DMS153 (cell line): ENCODE data around the gene PDGFB.
A peak's percentile ranks its signal among the peaks of the same experiment; 100 is the strongest.

ENCODE experiments used
- DNase-seq: peaks from one replicate; lab custom pipeline; 2025; lab: John Stamatoyannopoulos, UW

The PDGFB gene

GRCh38 chr22:39254122-39254521 is 9.3 kb upstream of the PDGFB start:
- DNase-seq: no peak

DNA sequence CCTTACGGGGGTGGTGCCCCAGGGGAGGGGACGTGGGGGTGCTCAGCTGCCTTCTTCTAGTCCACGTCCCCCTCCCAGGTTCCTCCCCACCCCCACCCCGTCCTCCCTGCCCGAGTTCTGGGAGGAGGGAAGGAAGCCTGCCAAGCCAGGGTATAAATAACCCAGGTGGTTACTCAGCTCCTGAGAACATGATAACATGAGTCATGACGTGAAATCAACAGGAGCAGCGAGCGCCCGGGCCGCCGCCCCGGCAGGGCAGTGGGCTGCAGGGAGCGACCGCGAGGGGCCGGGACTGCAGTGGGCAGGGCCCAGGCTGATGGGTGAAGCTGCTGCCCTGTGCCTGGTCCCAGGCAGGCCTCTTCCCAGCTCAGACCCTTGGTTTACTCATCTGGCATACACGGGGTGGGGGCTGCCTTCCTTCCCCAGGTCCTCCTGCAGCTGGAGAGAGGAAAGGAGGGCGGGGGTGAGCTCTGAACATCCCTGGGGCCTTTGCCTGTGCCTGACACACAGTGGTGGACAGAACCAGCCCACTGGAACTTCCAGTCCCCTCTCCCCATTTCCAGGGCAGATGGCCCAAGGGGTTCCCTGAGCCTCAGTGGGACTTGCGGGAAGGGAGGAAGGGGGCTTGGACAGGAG is 8.8 kb upstream of the PDGFB start:
- peak; percentile 70 for DNase-seq

- DNase-seq: no peak
These were observed 8.0 kb upstream of the PDGFB start for GRCh38 chr22:39252461-39253434.

- DNase-seq: no peak
These were observed 7.1 kb upstream of the PDGFB start for GRCh38 chr22:39251762-39252460.

- DNase-seq: no peak
These were observed 6.1 kb upstream of the PDGFB start for GRCh38 chr22:39250838-39251237.

GRCh38 chr22:39250131-39250530 is 5.3 kb upstream of the PDGFB start:
- no peak for DNase-seq

GRCh38 chr22:39249086-39249704 is 4.4 kb upstream of the PDGFB start:
- DNase-seq: no peak

GRCh38 chr22:39248254-39248653 is 3.5 kb upstream of the PDGFB start:
- DNase-seq: no peak

DNA sequence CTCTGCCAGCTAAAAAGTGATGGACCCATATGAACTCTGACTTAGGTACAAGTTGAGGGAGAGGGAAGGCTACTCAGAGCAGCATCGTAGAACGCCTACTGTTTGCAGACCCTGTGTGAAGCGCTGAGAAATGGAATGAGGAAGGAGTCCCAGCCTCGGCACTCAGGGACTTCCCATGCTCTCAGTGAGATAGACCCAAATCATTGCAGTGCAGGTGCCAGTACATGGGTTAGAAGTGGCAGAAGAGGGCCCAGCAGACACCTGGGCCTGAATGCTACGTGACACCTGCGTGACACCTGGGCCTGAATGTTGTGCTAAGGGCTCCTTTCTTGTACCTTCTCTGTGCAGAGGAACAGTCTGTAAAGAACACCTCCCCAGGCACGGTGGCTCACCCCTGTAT is 2.6 kb upstream of the PDGFB start:
- no peak for DNase-seq

DNA sequence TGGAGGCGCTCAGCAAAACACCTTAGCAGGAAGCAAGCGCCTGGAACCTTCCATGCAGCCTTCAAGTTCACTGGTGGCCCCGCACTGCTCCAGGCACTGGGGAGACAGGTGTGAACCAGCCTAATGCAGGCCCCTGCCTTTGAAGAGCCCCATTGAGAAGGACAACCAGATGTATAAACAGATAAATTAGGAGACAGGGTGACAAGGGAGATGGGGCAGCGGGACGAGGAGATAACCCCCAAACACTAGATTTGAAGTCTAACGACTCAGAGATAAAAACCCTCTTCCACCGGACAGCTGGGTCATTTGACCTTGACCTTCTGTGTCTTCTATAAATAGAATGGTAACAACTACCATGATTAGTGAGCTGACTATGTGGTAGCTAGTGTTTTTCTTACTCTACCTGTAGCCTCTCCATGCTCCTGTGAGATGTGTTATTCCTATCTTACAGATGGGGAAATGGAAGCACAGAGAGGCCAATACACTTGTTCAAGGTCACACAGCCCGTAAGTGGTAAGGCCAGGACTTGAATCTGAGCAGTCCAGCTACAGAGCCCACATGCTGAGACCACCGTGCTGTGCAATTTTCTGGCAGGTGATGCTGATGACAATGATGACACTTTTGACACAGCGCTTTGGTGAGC is 2.0 kb upstream of the PDGFB start:
- DNase-seq: no peak

DNA sequence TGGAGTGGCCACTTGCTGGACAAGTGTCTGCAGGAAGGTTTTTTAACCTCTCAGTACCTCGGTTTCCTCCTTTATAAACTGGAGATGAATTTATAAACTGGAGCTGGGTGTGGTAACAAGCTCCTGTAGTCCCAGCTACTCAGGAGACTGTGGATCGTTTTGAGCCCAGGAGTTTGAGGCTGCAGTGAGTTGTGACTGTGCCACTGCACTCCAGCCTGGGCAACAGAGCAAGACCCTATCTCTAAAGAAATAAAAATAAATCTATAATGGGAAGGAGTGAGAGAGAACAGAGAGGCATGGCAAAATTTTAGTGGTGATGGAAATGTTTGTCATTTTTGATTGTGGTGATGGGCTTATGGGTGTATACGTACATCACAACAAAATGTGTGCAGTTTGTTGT is 1.4 kb upstream of the PDGFB start:
- DNase-seq: no peak

DNA sequence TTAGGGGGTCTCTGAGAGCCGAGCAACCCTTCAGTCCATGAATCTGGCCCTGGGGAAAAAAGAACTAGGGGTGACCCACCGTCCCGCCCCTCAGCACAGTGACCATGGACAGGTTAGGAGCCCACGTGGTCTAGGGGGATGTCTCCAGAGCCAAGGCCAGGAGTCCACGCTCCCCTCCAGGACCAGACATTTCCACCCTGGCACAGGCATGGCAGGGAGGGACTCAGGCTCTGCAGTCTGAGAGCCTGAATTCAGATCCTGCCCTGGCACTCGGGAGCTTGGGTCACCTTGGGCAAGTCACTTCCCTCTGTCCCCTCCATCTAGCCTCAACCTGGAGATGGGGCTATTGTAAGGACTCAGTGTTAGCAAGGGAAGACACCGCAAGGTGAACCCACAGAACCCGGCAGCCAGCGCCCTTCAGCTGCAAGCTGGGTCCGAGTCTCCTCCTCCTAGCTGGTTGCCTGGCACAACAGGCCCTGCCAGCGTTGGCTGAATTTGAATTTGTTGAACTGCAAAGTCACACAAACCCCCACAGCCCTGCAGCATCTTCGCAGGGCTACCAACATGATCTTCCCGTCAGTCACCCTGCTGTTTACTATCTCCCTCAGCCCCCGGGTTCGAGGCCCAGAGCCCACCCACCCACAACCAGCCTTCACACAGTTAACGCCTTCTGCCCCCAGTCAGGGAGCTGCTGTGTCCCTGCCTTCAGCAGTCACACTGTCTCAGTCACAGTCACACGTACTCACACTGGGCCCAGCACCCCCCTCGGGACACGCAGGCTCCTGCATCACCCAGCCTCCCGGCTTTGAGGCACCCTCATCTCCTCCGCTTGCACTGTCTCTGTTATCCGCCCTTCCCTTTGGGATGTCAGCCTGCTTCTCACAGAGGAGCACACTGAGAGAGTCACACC is 603 bp upstream of the PDGFB start:
- no peak for DNase-seq

DNA sequence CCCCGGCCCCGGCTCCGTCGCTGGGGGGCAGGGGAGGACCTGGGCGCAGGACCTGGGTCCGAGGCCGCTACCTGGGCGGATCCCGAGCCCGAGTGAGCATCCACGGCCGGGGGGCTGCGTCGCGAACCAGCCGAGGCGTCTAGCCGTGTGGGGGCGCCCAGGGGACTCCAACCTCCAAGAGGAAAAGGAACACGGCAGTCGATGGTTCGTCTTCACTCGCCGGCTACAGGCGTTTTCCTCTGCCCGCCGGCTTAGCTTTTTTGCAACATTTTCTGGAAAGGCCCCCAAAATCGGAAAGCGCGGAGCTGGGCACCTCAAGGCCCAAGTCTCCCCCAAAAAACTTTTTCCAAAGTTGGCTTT is 666 bp downstream of the PDGFB start:
- no peak for DNase-seq

GRCh38 chr22:39243439-39244135 is 1.2 kb downstream of the PDGFB start:
- DNase-seq: no peak

GRCh38 chr22:39242595-39243438 is 2.0 kb downstream of the PDGFB start:
- DNase-seq: peak; percentile 28

DNA sequence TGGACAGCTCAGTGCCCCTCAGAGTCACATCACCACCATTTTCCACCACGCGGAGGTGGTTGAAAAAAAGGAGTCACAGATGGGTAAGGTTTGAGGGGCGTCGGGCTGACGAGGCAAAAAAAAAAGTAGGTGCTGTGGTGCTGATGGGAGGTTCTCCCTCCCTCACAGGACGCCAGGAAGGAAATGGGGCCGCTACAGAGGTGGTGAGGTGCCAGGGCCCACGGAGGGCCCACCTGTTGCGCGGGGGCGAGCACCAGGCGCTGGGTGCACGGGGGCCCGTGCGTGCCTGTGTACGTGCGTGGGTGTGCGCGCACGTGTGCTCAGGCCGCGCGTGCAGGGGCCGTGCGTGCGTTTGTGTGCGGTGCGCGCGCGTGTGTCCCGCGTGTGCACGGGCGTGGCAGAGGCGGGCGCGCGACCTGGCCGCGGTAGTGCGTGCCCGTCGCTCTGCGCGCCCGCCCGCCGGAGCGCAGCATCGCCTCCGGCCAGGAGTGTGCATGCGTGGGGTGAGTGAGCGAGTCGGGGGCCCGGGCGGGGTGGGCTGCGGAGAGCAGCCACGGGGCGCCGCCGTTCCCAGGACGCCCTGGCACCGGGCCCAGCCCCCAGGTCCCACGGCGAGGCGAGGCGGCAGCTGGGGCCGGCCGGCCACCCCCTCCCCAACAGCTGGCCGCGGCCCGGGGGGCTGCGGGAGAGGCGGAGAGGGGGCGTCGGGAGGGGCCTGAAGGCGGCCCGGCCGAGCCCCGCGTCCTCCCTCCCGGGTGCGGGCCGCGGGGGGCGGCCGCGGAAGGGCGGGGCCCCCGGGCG is 2.8 kb downstream of the PDGFB start:
- no peak for DNase-seq

GRCh38 chr22:39240831-39241793 is 3.7 kb downstream of the PDGFB start:
- peak; percentile 69 for DNase-seq
